ENCODE results near the gene CALML6. TPM values are rescaled to one million over a fixed set of nuclear protein-coding genes. Genes with fewer than 3 reads are reported as not detected.

Gene CALML6
- total RNA-seq, 1 experiment from 2014 or later, result 1.7 TPM

GRCh38 chr1:1964811-1965210 is 49.8 kb downstream of the CALML6 start:
- no peaks in the 10 kb centered on the region for H3K9me3 ChIP-seq (ENCODE audit: control insufficient read depth, low read depth, low read length)
- H2BK15ac ChIP-seq (ENCODE audit: low read depth, low read length), result no peak overlapping the region
- H3K23ac ChIP-seq (ENCODE audit: insufficient read length, low read depth, low read length), result no peak overlapping the region
- H2BK12ac ChIP-seq (ENCODE audit: insufficient read length, low read depth, low read length), result no peak overlapping the region
- WGBS (ENCODE audit: extremely low coverage, insufficient read length, low lambda C conversion rate), result no CpG with 5 or more reads among the region's 25 CpGs
- H4K5ac ChIP-seq (ENCODE audit: insufficient read length, low read depth, low read length), result no peak overlapping the region
- no peak overlapping the region for H2BK5ac ChIP-seq (ENCODE audit: insufficient read length, low read length)
- H3K14ac ChIP-seq (ENCODE audit: insufficient read depth, low read length), result no peak overlapping the region; the same call in 1 of the 2 replicates
- no peak overlapping the region for H3T11ph ChIP-seq (ENCODE audit: low read length)
- H3K27ac ChIP-seq (ENCODE audit: insufficient read length, low read depth, low read length), result no peak overlapping the region
- no peak overlapping the region for H2AFZ ChIP-seq (ENCODE audit: low read length)
- no peak overlapping the region for H4K8ac ChIP-seq (replicated peaks; ENCODE audit: insufficient read length, low read depth, low read length)
- no peak overlapping the region for H3K4me3 Mint-ChIP-seq
- H2BK120ac ChIP-seq (ENCODE audit: low read depth, low read length, poor library complexity, severe bottlenecking), result no peak overlapping the region
- H3K4me1 Mint-ChIP-seq, result peaks cover 18 to 21% of the 10 kb centered on the region in 2 experiments
- no peaks in the 10 kb centered on the region; the same call in 1 of the 2 replicates for H3K4me1 ChIP-seq (ENCODE audit: insufficient read depth, low read length)
- H3K27me3 Mint-ChIP-seq (ENCODE audit: low read depth), result peaks cover 4% of the 10 kb centered on the region
- H4K91ac ChIP-seq (ENCODE audit: insufficient read length, low read depth, low read length), result no peak overlapping the region
- H3K9ac ChIP-seq (ENCODE audit: extremely low read depth, insufficient read length, low read length), result no peak overlapping the region
- no peak for DNase-seq
- H3K23me2 ChIP-seq (ENCODE audit: insufficient read length, low read depth, low read length, poor library complexity, severe bottlenecking), result no peaks in the 10 kb centered on the region
- no peaks in the 10 kb centered on the region for H3K27me3 ChIP-seq (ENCODE audit: insufficient read depth, low read length)
- no peaks in the 10 kb centered on the region for H3K79me1 ChIP-seq (ENCODE audit: insufficient read depth, low read depth, low read length, poor library complexity, severe bottlenecking)
- no peak overlapping the region for H3K4me2 ChIP-seq (ENCODE audit: insufficient read depth, insufficient read length, low read length)
- H4K20me1 ChIP-seq (ENCODE audit: control insufficient read depth, insufficient read depth, insufficient read length), result no peaks in the 10 kb centered on the region
- no peak for TF ChIP-seq CTCF (conservative IDR thresholded peaks at IDR 0.05)
- H2AK5ac ChIP-seq (ENCODE audit: insufficient read length, low read length), result no peak overlapping the region
- no peak overlapping the region for H3K18ac ChIP-seq (ENCODE audit: insufficient read length, low read depth, low read length)
- no peak overlapping the region for H2BK20ac ChIP-seq (ENCODE audit: low read depth, low read length, poor library complexity, severe bottlenecking)
- no peak overlapping the region for H3K4ac ChIP-seq (ENCODE audit: low read depth, low read length)
- H3K36me3 Mint-ChIP-seq (ENCODE audit: insufficient read depth in 1 of 3, low read depth in 3 of 3), result no peaks in the 10 kb centered on the region
- H3K56ac ChIP-seq (ENCODE audit: insufficient read length, low read depth, low read length), result no peak overlapping the region
- no peaks in the 10 kb centered on the region for H3K79me2 ChIP-seq (ENCODE audit: insufficient read depth, low read length)
- no peak overlapping the region for H3K27ac Mint-ChIP-seq
- no peaks in the 10 kb centered on the region; a peak in 1 of 5 replicates for H3K9me3 Mint-ChIP-seq

All from H9 (cell line).